AG08396 (cell line): ENCODE results near the gene SSNA1.

Source experiments
- DNase-seq: peaks from one replicate; pipeline ENCODE4 v3.0.0; 2012; ENCODE audit warnings: low spot score, mixed read lengths

SSNA1 gene

GRCh38 chr9:137152844-137153405, 35.6 kb upstream of the SSNA1 start:
- no peak for DNase-seq

- DNase-seq: peak; percentile 90
Observed at GRCh38 chr9:137156567-137157375, 31.7 kb upstream of the SSNA1 start.

- no peak for DNase-seq
Observed at GRCh38 chr9:137157618-137158415, 30.7 kb upstream of the SSNA1 start.

DNA sequence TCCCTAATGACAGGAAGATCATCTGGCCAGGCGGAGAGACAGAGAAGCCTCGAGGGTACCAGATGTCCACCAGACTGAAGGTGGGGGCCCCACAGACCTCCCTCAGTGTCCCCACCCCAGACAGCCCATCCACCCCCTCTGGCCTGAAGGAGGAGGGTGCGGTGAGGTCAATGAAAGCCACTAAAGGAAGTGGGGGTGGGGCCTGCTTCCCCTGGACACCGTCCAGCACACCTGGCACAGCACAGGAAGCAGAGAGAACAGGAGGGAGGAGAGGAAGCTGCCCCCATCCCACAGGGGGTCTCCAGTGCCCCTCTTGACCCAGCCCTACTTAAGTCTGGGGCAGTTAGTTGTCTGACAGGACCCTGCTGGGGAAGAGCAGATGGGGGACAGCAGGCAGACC, 29.9 kb upstream of the SSNA1 start:
- no peak for DNase-seq

- no peak for DNase-seq
Observed at GRCh38 chr9:137159105-137160053, 29.1 kb upstream of the SSNA1 start.

DNA sequence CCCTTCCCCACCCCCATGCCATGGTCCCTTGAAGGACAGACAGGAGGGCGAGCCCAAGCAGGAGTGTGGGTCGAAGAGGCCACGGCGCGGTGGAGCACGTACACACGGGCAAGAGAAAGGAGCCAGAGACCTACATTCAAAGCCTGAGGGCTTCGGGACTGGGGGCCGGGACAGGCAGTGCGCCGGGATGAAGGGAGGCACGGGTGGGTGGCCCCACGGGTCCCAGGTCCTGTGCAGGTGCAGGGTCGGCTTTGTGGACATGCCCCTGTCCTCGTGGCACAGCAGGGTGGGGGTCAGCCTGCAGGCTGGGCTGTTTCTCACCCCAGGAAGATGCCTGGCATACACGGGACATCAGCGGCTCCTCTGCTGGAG, 28.4 kb upstream of the SSNA1 start:
- no peak for DNase-seq

- no peak for DNase-seq
Observed at GRCh38 chr9:137160716-137161557, 27.5 kb upstream of the SSNA1 start.

GRCh38 chr9:137161558-137162486, 26.7 kb upstream of the SSNA1 start:
- no peak for DNase-seq

DNA sequence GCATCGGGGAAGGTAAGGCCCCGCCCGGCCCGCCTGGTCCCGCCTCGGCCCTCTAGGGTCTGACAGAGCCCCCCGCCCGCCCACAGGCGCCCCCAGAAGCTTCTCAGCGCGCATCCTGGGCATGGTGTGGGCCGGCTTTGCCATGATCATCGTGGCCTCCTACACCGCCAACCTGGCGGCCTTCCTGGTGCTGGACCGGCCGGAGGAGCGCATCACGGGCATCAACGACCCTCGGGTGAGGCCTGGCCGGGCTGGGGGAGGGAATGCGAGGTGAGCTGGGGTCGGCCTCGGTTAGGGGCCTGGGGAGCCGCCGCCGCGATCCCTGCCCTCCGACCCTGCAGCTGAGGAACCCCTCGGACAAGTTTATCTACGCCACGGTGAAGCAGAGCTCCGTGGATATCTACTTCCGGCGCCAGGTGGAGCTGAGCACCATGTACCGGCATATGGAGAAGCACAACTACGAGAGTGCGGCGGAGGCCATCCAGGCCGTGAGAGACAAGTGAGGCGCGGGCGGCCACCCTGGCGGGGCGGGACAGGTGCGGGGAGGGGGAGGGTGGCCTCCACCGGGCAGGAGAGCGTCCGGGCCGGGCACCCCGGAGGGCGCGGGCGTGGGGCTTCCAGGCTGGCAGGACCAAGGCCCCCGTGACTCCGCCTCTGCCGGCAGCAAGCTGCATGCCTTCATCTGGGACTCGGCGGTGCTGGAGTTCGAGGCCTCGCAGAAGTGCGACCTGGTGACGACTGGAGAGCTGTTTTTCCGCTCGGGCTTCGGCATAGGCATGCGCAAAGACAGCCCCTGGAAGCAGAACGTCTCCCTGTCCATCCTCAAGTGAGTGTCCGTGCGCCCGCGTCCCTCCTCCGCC, 25.7 kb upstream of the SSNA1 start:
- DNase-seq: peak; percentile 74

DNA sequence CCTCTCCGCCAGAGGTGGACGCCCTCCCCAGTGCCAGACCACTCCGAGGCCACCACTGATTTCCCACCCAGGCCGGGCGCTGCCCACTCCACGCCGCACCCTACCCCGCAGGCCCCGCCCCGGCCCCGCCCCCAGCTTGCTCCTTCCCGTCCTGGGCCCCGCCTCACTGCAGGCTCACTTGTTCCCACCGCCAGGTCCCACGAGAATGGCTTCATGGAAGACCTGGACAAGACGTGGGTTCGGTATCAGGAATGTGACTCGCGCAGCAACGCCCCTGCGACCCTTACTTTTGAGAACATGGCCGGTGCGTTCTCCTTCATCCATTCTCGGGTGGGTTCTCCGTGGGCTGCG, 25.1 kb upstream of the SSNA1 start:
- peak; percentile 74 for DNase-seq

GRCh38 chr9:137163805-137164204, 24.7 kb upstream of the SSNA1 start:
- no peak for DNase-seq

DNA sequence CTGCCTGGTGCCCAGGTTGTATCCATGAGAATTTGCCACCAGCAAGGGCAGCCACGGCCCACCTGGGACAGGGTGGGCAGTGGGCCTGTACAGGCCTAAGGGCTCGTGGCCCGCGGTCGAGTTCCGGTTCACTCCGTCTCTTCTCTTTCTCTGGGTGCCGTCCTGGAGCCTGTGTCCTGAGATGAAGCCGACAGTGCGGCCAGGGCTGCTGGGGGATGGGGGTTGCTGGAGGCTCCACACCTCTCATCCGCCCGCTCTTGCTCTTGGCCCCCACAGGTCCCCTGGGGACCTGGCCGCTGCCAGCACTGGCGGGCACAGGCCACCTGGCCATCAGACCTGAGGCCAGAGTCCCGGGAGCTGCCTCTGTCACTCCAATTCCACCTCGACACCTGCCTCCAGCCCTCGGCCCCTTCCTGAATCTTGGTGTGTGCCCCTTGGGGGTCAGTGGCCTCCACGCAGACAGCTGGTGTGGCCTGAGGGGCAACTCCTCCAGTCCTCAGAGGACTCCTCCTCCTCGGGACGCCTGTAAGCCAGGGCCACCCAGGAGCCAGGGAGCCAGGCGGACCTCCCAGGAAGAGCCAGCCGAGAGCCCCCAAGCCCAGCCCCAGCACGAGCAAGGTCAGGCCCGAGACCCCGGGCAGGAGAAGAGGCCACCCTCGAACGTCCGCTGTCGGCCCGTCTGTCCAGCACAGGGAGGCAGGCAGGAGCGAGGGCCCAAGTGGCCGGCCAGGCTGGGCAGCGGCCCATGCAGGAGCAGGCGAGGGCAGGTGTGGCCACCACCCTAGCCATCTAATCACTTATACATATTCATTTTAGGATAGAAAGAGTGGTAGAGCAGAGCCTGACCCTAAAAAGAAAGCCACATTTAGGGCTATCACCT, 23.9 kb upstream of the SSNA1 start:
- no peak for DNase-seq

- no peak for DNase-seq
Observed at GRCh38 chr9:137165250-137165836, 23.1 kb upstream of the SSNA1 start.

DNA sequence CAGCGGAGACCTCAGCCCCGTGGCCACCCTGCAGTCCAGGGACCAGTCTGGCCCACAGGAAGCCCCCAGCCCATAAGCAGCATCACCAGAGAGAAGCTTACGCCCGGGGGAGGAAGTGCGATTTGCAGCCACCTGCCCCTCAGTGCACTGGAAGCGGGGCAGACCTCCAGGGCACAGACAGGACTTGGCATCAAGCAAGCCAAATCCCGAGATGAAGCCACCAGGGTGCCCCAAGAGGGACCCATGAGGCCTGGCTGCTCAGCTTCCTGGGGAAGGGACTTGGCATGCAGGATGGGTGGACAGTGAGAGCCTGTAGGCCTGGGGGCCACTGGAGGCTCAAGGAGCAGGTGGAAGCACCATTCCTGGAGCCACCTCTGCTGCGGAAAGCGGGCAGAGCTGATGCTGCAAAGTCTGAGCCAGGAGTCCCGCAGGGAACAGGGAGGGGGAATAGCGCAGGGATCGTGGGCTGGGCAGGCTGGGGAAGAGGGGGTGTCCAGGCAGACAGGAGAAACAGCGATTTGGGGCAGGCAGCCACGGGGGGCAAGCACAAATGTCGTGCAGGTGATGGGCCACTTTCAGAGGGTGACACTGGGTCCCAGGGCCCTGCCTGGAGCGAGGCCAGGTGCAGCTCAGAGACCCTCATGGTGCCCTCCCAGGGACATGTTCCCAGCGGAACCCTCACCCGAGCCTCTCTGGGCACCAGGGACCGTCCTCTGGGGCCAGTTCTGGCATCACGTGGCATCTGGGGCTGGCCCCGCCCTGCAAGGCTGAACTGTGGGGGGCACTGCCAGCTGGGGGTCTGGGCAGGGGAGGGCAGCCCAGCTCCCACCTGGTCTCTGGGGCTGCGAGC, 21.9 kb upstream of the SSNA1 start:
- DNase-seq: no peak

DNA sequence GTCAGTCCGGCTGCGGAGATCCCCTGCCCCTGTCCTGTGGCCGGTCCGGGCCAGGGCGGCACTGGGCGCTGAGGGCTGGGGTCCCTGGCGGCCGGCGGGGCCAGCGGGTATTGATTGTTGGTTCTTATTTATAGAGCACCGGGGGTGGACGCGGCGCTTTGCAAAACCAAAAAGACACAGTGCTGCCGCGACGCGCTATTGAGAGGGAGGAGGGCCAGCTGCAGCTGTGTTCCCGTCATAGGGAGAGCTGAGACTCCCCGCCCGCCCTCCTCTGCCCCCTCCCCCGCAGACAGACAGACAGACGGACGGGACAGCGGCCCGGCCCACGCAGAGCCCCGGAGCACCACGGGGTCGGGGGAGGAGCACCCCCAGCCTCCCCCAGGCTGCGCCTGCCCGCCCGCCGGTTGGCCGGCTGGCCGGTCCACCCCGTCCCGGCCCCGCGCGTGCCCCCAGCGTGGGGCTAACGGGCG, 21.2 kb upstream of the SSNA1 start:
- no peak for DNase-seq

- no peak for DNase-seq
Observed at GRCh38 chr9:137167747-137168572, 20.5 kb upstream of the SSNA1 start.
